Omental fat pad (tissue), 4 donors: ENCODE data around the gene SPAG17. TPM values are rescaled to one million over a fixed set of nuclear protein-coding genes. Genes with fewer than 3 reads are reported as not detected.

ENCODE experiments used
- ATAC-seq: fragments of 150-250 bp; one replicate; pipeline ENCODE4 v1.9.1; 2016; ENCODE audit warnings: mild to moderate bottlenecking, moderate library complexity; ENCODE audit not compliant: low FRiP score
- DNase-seq: peaks from one replicate; pipeline ENCODE4 v3.0.0-alpha.2; 2019; ENCODE audit warnings: low spot score
- total RNA-seq, 4 donors: library from RNA; depleted of rRNA; stranded (reverse); fragments of >200 nt; gene quantifications; one replicate each; pipeline ENCODE4 v1.1.0, GENCODE V29; 2016
- TF ChIP-seq, protein P1 (sequence below), 3 donors: fragments of 450-650 bp; IDR thresholded peaks; one replicate each; pipeline ENCODE4 v1.5.1; 2016 to 2017; ENCODE audit warnings: antibody characterized with exemption in 3 of 3, mild to moderate bottlenecking in 3 of 3, moderate library complexity in 2 of 3

Gene SPAG17
- total RNA-seq, 4 donors from 2014 or later = 0.16 to 1.2 (median 0.24) TPM; not detected in 1

DNA sequence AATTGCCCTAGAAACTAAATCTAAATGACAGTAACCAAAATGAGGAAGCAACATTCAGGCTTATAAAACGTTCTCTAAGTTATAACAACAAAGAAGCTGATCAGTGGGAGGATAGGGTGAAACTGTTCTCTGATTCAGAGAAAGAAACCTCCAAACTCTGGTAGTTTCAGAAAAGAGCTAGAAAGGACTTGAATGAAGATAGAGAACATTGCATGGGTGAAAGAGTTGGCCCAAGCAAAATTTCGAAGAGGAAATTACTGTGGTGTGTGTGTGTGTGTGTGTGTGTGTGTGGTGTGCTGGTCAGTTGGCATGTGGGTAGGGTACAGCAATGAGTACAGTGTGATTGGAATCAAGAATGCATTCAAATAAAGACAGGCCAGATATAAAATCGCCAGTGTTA, 16.5 kb upstream of the SPAG17 start:
- TF ChIP-seq, protein P1, sequence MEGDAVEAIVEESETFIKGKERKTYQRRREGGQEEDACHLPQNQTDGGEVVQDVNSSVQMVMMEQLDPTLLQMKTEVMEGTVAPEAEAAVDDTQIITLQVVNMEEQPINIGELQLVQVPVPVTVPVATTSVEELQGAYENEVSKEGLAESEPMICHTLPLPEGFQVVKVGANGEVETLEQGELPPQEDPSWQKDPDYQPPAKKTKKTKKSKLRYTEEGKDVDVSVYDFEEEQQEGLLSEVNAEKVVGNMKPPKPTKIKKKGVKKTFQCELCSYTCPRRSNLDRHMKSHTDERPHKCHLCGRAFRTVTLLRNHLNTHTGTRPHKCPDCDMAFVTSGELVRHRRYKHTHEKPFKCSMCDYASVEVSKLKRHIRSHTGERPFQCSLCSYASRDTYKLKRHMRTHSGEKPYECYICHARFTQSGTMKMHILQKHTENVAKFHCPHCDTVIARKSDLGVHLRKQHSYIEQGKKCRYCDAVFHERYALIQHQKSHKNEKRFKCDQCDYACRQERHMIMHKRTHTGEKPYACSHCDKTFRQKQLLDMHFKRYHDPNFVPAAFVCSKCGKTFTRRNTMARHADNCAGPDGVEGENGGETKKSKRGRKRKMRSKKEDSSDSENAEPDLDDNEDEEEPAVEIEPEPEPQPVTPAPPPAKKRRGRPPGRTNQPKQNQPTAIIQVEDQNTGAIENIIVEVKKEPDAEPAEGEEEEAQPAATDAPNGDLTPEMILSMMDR (IDR thresholded peaks at IDR 0.05) = no peak
- no peak for ATAC-seq
- DNase-seq = no peak

DNA sequence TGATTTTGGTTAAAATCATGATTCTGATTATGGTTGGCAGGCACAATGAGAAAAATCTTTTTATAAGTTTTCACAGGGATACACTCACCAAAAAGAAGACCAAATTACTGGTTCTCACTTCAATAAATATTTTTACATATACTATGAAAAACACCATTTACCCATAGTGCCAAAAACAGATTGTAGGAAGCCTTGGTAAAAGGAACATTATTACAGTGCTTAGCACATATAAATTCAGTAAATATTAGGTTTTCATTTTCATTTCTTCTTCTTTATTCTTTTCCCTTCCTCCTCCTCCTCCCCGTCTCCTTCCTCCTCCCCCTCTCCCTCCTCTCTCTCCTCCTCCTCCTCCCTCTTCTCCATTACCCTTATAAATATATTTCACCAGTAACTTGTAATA, 15.8 kb upstream of the SPAG17 start:
- TF ChIP-seq, protein P1 (IDR thresholded peaks at IDR 0.05) = no peak
- no peak for DNase-seq
- no peak for ATAC-seq

DNA sequence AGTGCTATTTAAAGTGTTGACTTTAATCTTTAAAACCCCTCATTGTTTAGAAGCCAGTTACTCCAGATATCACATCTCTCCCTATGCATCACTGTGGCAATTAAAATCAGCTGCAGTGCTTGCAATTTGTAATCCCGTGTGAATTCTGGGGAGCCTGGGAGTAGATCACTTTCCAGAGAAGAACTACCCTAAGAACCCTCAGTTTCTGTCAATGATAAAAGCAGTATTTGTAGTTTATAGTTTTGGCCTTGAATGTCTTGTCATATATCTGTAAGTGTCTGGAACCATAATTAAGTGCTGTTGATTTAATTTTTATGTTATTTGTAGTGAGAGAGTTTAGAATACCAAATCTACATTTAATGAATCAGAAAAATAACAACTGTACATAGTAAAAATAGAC, 5.5 kb upstream of the SPAG17 start:
- TF ChIP-seq, protein P1 (IDR thresholded peaks at IDR 0.05) = no peak
- ATAC-seq (no peak), DNase-seq (no peak)

DNA sequence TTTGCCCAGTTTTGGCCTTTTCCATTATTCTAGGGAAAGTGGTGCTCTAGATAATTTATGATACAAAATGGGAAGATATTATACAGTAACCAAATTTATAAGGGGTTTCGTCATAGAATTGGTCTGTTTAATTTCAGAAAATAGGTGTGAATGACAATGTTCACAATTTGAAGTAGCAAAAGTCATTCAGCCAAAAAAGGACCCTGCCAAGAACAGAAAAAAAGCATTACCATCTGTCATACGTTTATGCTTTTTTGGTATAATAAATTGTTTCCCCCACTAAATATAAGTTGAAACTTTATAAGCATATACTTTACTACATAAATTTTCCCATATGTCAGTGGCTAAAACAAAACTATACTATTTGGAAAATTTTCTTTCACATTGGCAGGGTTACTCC, 4.5 kb upstream of the SPAG17 start:
- TF ChIP-seq, protein P1 (IDR thresholded peaks at IDR 0.05) = no peak
- DNase-seq (no peak), ATAC-seq (no peak)

DNA sequence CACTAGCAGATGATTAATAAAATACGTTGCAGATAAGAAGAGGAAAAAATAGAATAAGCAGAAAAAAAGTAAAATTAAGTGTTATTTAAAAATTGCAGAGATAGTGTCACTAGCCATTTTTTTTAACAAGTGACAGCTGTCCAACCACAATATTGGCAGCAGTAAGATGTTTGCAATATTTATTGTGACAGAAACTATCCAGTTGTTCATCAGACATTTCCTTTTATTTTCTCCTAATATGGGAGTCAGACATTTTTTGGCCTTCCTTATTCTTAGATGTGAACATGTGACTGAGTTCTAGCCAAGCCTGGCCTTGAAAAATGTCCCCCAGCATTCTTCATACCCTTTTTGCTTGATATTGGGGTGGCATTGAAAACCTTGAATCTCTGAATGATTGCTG, 3.4 kb upstream of the SPAG17 start:
- DNase-seq = no peak
- ATAC-seq = no peak
- TF ChIP-seq, protein P1 (IDR thresholded peaks at IDR 0.05) = no peak

DNA sequence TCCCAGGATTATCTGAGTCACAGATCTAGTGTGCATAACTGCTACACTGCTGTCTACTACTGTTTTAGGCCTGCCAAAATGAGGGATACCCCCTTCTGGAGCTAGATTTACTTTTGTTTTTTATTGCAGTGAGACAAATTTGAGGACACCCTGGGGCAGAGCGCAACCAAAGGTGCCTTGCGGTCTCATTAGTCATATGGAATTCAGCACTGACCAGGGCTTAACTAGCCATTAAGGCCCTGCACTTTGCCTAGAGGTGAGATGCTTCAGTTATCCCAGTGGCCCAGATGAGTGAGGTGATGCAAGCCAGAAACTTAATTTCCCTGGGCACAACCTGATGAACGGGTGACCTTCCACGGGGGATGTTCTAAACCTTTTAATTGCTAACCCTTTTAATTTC, 998 bp upstream of the SPAG17 start:
- ATAC-seq (no peak), DNase-seq (no peak)
- TF ChIP-seq, protein P1 (IDR thresholded peaks at IDR 0.05) = no peak

DNA sequence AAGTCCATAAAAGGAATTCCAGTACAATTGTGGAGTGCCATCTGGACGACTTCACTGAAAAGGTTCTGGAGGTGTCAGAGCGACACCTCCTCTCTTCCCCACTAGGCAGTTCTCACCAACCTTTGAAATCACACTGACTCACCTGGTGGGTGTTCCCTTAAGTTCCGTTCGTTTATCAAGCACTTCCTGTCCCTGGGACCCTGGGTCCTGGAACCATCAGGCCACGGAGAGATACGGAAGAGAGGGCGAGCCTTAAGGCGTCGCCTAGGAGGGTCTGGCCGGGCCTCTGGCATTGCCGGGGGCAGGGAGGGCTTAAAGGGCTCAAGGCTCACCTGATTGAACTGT, 317 bp downstream of the SPAG17 start:
- ATAC-seq = peak; percentile 44
- no peak for DNase-seq
- TF ChIP-seq, protein P1 (IDR thresholded peaks at IDR 0.05) = no peak
